Spleen (tissue), 7 donors: ENCODE data around the gene GPRIN2.

ENCODE experiments used
- CTCF ChIP-seq, 11 experiments: fragments of 200-600 bp in 7 of 11; fragments of 450-650 bp in 4 of 11; sonication (generic) in 4 of 11; IDR thresholded peaks in 8 of 11; conservative IDR thresholded peaks in 3 of 11; 1 replicate in 7 of 11; 2 replicates in 4 of 11; pipeline versions ENCODE4 v1.4.0 to v1.8.0; 2016 to 2021; ENCODE audit warnings: antibody characterized with exemption in 11 of 11, inconsistent platforms in 4 of 11, mild to moderate bottlenecking in 1 of 11
- POLR2A ChIP-seq, 3 donors: fragments of 450-650 bp; IDR thresholded peaks; one replicate each; pipeline ENCODE4 v1.5.1; 2017; ENCODE audit warnings: antibody characterized with exemption in 3 of 3, mild to moderate bottlenecking in 1 of 3
- donor health status: DM: no; HTN: no; CAD: no; lungs with moderate emphysema.
- donor health status: DM: no; HTN: no; CAD: no.
- donor health status: DM: no; HTN: no; CAD: no.

GRCh38 chr10:46538717-46539426 is 17.6 kb downstream of the GPRIN2 start:
- TF ChIP-seq CTCF (IDR thresholded peaks at IDR 0.05 in 8 of 11, conservative IDR thresholded peaks at IDR 0.05 in 3 of 11) (no peak), POLR2A (IDR thresholded peaks at IDR 0.05) (no peak)
